GM12875 (cell line): ENCODE measurements around the gene DUXB.

Experiments used
- H3K4me3 ChIP-seq: one replicate; pipeline ENCODE4 v1.5.1; 2011; ENCODE audit warnings: low read depth, low read length, control low read depth
- CTCF ChIP-seq: IDR thresholded peaks from 2 replicates; pipeline ENCODE4 v1.5.1; 2011; ENCODE audit warnings: low read depth, mild to moderate bottlenecking, control low read depth, inconsistent platforms, low read length, moderate library complexity, borderline replicate concordance; ENCODE audit not compliant: insufficient read depth

DUXB gene

GRCh38 chr16:75701361-75701760 is at the start of gene DUXB:
Gene DUXB (minus strand): TSS chr16:75701461. CDS start chr16:75701418, 43 bp downstream.
- TF ChIP-seq CTCF, result no peak
- H3K4me3 ChIP-seq, result no peak within 1 kb of the TSS

- H3K4me3 ChIP-seq, result no peak overlapping the region
- no peak for TF ChIP-seq CTCF
These were observed 49.3 kb upstream of the DUXB start for GRCh38 chr16:75750528-75750927.

- H3K4me3 ChIP-seq, result no peak overlapping the region
- no peak for TF ChIP-seq CTCF
These were observed 45.1 kb upstream of the DUXB start for GRCh38 chr16:75746359-75746758.

- H3K4me3 ChIP-seq, result no peak overlapping the region
- TF ChIP-seq CTCF, result no peak
These were observed 44.6 kb upstream of the DUXB start for GRCh38 chr16:75745823-75746222.

- H3K4me3 ChIP-seq, result no peak overlapping the region
- no peak for TF ChIP-seq CTCF
These were observed 44.0 kb upstream of the DUXB start for GRCh38 chr16:75745242-75745641.

- TF ChIP-seq CTCF, result no peak
- no peak overlapping the region for H3K4me3 ChIP-seq
These were observed 41.3 kb upstream of the DUXB start for GRCh38 chr16:75742424-75743047.
